Measurements from ENCODE around the gene ZBTB32. TPM values are rescaled to one million over a fixed set of nuclear protein-coding genes. Genes with fewer than 3 reads are reported as not detected.
A peak's percentile ranks its signal among the peaks of the same experiment; 100 is the strongest.

Gene ZBTB32
- total and polyA plus RNA-seq, 7 donors: 3.1 TPM; not detected in 6

DNA sequence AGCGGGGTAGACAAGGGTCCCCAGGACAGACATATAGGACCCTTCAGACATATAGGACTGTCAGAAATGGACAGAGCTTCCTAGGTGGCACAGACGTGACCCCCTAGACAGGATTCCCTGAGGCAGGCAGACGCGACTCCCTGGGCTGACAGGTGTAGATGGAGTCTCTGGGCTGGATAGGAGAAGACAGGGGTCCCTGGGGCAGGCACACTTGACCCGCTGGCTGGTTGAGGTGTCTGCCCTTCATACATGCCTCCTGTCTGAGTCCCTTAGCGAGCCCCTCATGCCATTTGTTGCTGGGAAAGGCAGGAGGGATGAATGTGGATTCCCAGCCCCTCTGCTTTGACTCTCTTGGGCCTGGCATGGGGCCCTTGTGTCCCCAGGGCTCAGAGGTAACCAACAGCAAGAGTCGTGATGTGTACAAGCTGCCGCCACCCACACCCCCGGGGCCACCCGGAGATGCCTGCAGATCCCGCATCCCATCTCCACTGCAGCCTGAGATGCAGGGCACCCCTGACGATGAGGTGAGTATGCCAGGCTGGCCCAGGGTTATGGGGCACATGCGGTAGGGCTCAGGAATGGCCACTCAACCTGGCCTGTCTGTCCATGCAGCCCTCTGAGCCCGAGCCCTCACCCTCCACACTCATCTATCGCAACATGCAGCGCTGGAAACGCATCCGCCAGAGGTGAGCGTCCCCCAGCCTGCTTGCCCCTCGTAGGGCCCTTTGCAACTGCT lies 49.4 kb downstream of the ZBTB32 start:
- Histone ChIP-seq H3K4me3 (no peak overlapping the region), H3K27me3 (no peaks in the 10 kb centered on the region), H3K27ac (peak overlapping the region; percentile 98 to 99 (median 99)), H3K36me3 (peaks cover 6 to 25% (median 24%) of the 10 kb centered on the region in 4 donors), H3K4me1 (peaks cover 0 to 63% (median 56%) of the 10 kb centered on the region in 4 donors), H3K9me3 (no peaks in the 10 kb centered on the region)
- 92 to 96% methylated on average over 20 of the region's 20 CpGs for WGBS, 2 donors
- intact Hi-C loops (cut with DNase I): loop anchor here (10.0 kb wide), 1 partner anchor 301 kb away; the partner anchor contains the start of genes THAP8 and WDR62
- DNase-seq: peak; percentile 72
- TF ChIP-seq POLR2A (IDR thresholded peaks at IDR 0.05) (no peak), POLR2AphosphoS5 (IDR thresholded peaks at IDR 0.05) (no peak), EP300 (IDR thresholded peaks at IDR 0.05) (no peak)
- TF ChIP-seq, protein P1, sequence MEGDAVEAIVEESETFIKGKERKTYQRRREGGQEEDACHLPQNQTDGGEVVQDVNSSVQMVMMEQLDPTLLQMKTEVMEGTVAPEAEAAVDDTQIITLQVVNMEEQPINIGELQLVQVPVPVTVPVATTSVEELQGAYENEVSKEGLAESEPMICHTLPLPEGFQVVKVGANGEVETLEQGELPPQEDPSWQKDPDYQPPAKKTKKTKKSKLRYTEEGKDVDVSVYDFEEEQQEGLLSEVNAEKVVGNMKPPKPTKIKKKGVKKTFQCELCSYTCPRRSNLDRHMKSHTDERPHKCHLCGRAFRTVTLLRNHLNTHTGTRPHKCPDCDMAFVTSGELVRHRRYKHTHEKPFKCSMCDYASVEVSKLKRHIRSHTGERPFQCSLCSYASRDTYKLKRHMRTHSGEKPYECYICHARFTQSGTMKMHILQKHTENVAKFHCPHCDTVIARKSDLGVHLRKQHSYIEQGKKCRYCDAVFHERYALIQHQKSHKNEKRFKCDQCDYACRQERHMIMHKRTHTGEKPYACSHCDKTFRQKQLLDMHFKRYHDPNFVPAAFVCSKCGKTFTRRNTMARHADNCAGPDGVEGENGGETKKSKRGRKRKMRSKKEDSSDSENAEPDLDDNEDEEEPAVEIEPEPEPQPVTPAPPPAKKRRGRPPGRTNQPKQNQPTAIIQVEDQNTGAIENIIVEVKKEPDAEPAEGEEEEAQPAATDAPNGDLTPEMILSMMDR (IDR thresholded peaks at IDR 0.05): no peak

DNA sequence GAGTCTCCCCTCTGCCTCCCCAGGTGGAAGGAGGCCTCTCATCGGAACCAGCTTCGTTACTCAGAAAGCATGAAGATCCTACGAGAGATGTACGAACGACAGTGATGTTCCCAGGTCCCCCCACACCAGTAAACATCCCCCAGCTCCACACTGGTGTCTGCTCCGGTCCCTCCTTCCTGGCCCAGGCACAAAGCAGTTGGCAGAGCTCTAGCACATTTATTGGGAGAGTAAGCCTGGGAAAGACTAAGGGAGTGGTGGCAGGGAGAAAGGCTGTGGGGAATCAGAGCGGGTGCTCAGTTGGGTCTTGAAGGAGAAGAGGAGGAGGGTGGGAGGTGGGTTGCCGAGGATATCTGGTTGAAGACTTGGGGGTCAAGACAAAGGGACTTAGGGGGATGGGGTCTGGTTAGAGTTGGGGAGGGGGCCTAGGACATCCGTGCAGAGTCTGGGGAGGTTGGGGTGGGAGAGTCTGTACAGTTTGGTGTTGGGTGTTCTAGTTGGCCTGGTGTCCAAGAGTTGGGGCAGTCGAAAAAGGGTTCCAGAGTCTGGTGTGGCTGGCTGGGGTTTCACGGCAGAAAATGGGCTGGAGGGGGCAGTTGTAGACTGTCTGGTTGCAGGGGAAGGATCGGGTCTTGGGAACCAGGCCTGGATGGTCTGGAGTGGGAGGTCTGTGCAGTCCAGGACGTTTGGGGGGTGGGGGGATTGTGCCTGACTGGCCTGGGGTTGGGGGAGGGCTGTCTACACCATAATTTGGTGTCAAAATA lies 50.2 kb downstream of the ZBTB32 start:
- no peak for TF ChIP-seq EP300 (IDR thresholded peaks at IDR 0.05)
- TF ChIP-seq POLR2AphosphoS5 (IDR thresholded peaks at IDR 0.05): peak in 1 of 4 donors; percentile 15
- peak; percentile 70 for DNase-seq
- peak overlapping the region; percentile 4 to 85 (median 80) for H3K4me3 ChIP-seq
- no peaks in the 10 kb centered on the region for H3K27me3 ChIP-seq
- WGBS, 2 donors: 85 to 87% methylated on average over 13 of the region's 13 CpGs
- peak overlapping the region; percentile 98 to 99 (median 99) for H3K27ac ChIP-seq
- H3K4me1 ChIP-seq: peaks cover 0 to 63% (median 55%) of the 10 kb centered on the region in 4 donors
- no peaks in the 10 kb centered on the region for H3K9me3 ChIP-seq
- peaks cover 6 to 25% (median 24%) of the 10 kb centered on the region in 4 donors for H3K36me3 ChIP-seq
- intact Hi-C loops (cut with DNase I): loop anchor here (5.0 to 10.0 kb wide), 4 partner anchors 107 to 388 kb away; partner anchors contain the start of genes CAPNS1, COX6B1, THAP8 and WDR62

DNA sequence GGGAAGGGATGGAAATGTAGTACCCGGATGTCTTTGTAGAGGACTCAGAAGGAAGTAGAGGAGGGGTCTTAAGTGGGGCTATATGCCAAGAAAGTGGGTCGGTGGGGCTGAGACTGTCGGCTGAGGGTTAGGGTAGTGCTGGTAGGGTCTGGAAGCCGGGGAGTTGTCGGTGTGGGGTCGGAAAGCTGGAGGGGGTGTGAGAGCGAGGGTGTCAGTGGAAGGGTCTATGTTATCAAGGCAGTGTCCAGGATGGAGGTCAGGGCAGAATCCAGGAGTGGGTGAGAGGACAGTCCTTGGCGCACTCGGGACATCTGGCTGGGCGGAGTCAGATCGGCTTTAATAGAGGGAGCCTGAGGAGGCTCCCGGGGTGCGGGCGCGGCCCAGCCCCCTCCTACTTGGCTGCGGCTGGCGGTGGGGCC lies 50.8 kb downstream of the ZBTB32 start:
- no peak for DNase-seq
- H3K9me3 ChIP-seq: no peaks in the 10 kb centered on the region
- 30 to 49% methylated on average over 17 of the region's 17 CpGs for WGBS, 2 donors
- TF ChIP-seq POLR2A (IDR thresholded peaks at IDR 0.05) (peak in 1 of 2 donors; percentile 35), POLR2AphosphoS5 (IDR thresholded peaks at IDR 0.05) (peak in 1 of 4 donors; percentile 52), EP300 (IDR thresholded peaks at IDR 0.05) (no peak)
- peaks cover 0 to 61% (median 50%) of the 10 kb centered on the region in 4 donors for H3K4me1 ChIP-seq
- intact Hi-C loops (cut with DNase I): loop anchor here (5.0 to 10.0 kb wide), 4 partner anchors 108 to 387 kb away; partner anchors contain the start of genes CAPNS1, COX6B1, THAP8 and WDR62
- H3K36me3 ChIP-seq: peaks cover 6 to 28% (median 24%) of the 10 kb centered on the region in 4 donors
- no peaks in the 10 kb centered on the region for H3K27me3 ChIP-seq
- H3K4me3 ChIP-seq: peak overlapping the region; percentile 4 to 85 (median 80)
- H3K27ac ChIP-seq: peak overlapping the region; percentile 98 to 99 (median 99)

DNA sequence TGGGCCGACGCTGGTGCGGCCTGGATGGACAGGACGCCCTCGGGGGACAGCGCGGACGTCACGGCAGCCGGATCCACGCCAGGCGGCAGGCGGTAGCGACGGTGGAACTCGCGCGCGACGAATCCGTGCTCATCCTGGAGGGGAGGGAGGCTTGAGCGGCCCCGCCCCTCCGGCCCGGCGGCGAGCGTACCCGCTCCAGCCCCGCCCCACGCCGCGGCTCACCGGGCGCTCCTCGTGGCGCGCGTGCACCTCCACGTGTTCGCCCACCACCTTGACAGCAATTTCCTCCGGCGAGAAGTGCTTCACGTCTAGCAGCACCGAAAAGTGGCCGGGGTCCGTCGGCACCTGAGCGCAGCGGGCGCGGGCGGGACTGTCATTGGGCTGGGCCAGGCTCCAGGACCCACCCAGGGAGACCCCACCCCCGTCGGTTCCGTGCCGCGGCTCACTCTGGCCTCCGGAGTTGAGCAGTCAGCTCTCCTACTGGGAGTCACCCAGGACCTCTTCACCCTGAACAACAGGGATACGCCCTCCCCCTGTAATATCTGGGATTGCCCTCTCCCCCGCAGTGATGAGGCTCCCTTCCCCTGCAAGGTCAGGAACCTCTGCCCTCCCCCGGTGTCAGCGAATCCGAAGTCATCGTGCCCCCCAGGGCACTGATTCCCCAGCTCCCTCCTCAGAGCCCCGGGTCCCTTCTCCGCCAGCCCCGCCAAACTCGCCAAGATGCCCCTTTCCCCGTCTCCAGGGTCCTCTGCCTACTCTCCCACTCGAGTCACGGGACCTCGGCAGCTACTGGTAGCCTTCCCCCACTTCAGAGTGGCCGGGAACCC lies 51.4 kb downstream of the ZBTB32 start:
- no peaks in the 10 kb centered on the region for H3K9me3 ChIP-seq
- no peaks in the 10 kb centered on the region for H3K27me3 ChIP-seq
- H3K27ac ChIP-seq: peak overlapping the region; percentile 98 to 99 (median 99)
- intact Hi-C loops (cut with DNase I): loop anchor here (5.0 to 10.0 kb wide), 4 partner anchors 108 to 387 kb away; partner anchors contain the start of genes CAPNS1, COX6B1, THAP8 and WDR62
- TF ChIP-seq POLR2A (IDR thresholded peaks at IDR 0.05) (peak in 1 of 2 donors; percentile 11), EP300 (IDR thresholded peaks at IDR 0.05) (peak in 2 of 4 donors; percentile 77 to 83), POLR2AphosphoS5 (IDR thresholded peaks at IDR 0.05) (peak; percentile 79 to 89 (median 80))
- TF ChIP-seq, protein P1 (IDR thresholded peaks at IDR 0.05): no peak
- DNase-seq: peak; percentile 98
- 9 to 18% methylated on average over 74 of the region's 74 CpGs for WGBS, 2 donors
- peaks cover 6 to 31% (median 24%) of the 10 kb centered on the region in 4 donors for H3K36me3 ChIP-seq
- H3K4me3 ChIP-seq: peak overlapping the region; percentile 64 to 85 (median 80)
- peaks cover 0 to 57% (median 49%) of the 10 kb centered on the region in 4 donors for H3K4me1 ChIP-seq
